K562 (cell line): ENCODE data around the gene FASN. TPM values are rescaled to one million over a fixed set of nuclear protein-coding genes. Genes with fewer than 3 reads are reported as not detected.
A peak's percentile ranks its signal among the peaks of the same experiment; 100 is the strongest.

Source experiments
- ETS2 ChIP-seq: IDR thresholded peaks from 2 replicates; pipeline ENCODE4 v1.6.1; 2016; ENCODE audit warnings: borderline replicate concordance, missing genetic modification characterization, mild to moderate bottlenecking, moderate library complexity, missing compliant biosample characterization; ENCODE audit not compliant: poor library complexity, severe bottlenecking
- HINFP ChIP-seq: fragments of 450-650 bp; conservative IDR thresholded peaks from 2 replicates; pipeline ENCODE4 v1.6.1; 2016; ENCODE audit warnings: missing genetic modification characterization, low read depth, mild to moderate bottlenecking, control low read depth, missing compliant biosample characterization
- L3MBTL2 ChIP-seq: fragments of 450-650 bp; IDR thresholded peaks from 2 replicates; pipeline ENCODE4 v1.6.1; 2016; ENCODE audit warnings: mild to moderate bottlenecking, moderate library complexity
- NEUROD1 ChIP-seq: fragments of 150-350 bp; IDR thresholded peaks from 2 replicates; pipeline ENCODE4 v1.6.1; 2014; ENCODE audit warnings: borderline replicate concordance, low read length, low read depth; ENCODE audit not compliant: partially characterized antibody
- NR1H2 ChIP-seq: sonication (generic); formaldehyde crosslinking; IDR thresholded peaks from 2 replicates; pipeline ENCODE4 v1.4.0; 2020; ENCODE audit warnings: mild to moderate bottlenecking, missing genetic modification reagents
- POU5F1 ChIP-seq: fragments of 150-350 bp; IDR thresholded peaks from 2 replicates; pipeline ENCODE4 v1.6.1; 2014; ENCODE audit warnings: borderline replicate concordance, low read length, low read depth, mild to moderate bottlenecking; ENCODE audit not compliant: partially characterized antibody
- RBBP5 ChIP-seq: fragments of 200-600 bp; sonication (generic); IDR thresholded peaks from 2 replicates; pipeline ENCODE4 v1.6.1; 2012; ENCODE audit warnings: borderline replicate concordance, mild to moderate bottlenecking, low read length, control low read depth, inconsistent platforms; ENCODE audit not compliant: insufficient read depth, poor library complexity, severe bottlenecking
- RFX5 ChIP-seq: IDR thresholded peaks from 2 replicates; pipeline ENCODE4 v1.6.1; 2011; ENCODE audit warnings: low read depth, mild to moderate bottlenecking, improper control_type of control experiment, low read length
- SREBF1 ChIP-seq: fragments of 150-350 bp; IDR thresholded peaks from 2 replicates; pipeline ENCODE4 v1.6.1; 2014; ENCODE audit warnings: antibody characterized with exemption, low read depth, low read length, borderline replicate concordance
- U2AF1 ChIP-seq: fragments of 200-400 bp; formaldehyde crosslinking; optimal IDR thresholded peaks from 2 replicates; pipeline ENCODE3; 2017; ENCODE audit warnings: mild to moderate bottlenecking, low read depth, low read length, moderate library complexity
- ZC3H11A ChIP-seq: IDR thresholded peaks from 2 replicates; pipeline ENCODE4 v1.6.1; 2012; ENCODE audit warnings: low read depth, low read length, improper control_type of control experiment
- ZC3H4 ChIP-seq: sonication (generic); formaldehyde crosslinking; IDR thresholded peaks from 2 replicates; pipeline ENCODE4 v1.9.0; 2021; ENCODE audit warnings: missing genetic modification reagents, borderline replicate concordance
- ZNF184 ChIP-seq: sonication (generic); formaldehyde crosslinking; IDR thresholded peaks from 2 replicates; pipeline ENCODE4 v1.5.0; 2020; ENCODE audit warnings: missing genetic modification reagents
- ZNF431 ChIP-seq: sonication (generic); formaldehyde crosslinking; IDR thresholded peaks from 2 replicates; pipeline ENCODE4 v1.8.0; 2022; ENCODE audit warnings: mild to moderate bottlenecking, missing genetic modification reagents
- ZNF57 ChIP-seq: fragments of 450-650 bp; formaldehyde crosslinking; IDR thresholded peaks from 2 replicates; pipeline ENCODE4 v1.4.0; 2020; ENCODE audit warnings: mild to moderate bottlenecking, moderate library complexity
- polyA plus RNA-seq, 8 experiments: library from polyadenylated mRNA; depleted of rRNA in 4 of 8; stranded (reverse) in 5 of 8; unstranded in 3 of 8; fragments of >200 nt; fragmentation: Nextera tagmentation in 2 of 8; fragmentation: Illumina TruSeq in 1 of 8; extraction: Ambion mirVana in 2 of 8; extraction: Trizol in 1 of 8; gene quantifications; 2 replicates each; pipeline versions ENCODE4 v1.2.1 to v1.2.3, GENCODE V29; 2011 to 2014; ENCODE audit warnings: inconsistent platforms in 1 of 8, missing spikeins in 1 of 8
- total RNA-seq, 7 experiments: library from RNA; depleted of rRNA in 6 of 7; stranded (reverse); fragments of >200 nt in 6 of 7; fragmentation: Illumina TruSeq in 2 of 7; extraction: Trizol in 2 of 7; gene quantifications; 2 replicates each; pipeline versions ENCODE4 v1.2.1 to v1.2.3, GENCODE V29; 2011 to 2021; ENCODE audit warnings: low replicate concordance in 1 of 7
- TF ChIP-seq, protein P1 (sequence below): sonication (generic); formaldehyde crosslinking; IDR thresholded peaks from 2 replicates; pipeline ENCODE4 v1.8.1; 2023; ENCODE audit warnings: mild to moderate bottlenecking, missing genetic modification reagents, moderate library complexity
- TF ChIP-seq, protein P2 (sequence below): fragments of 250-450 bp; sonication (Bioruptor Pico); IDR thresholded peaks from 2 replicates; pipeline ENCODE4 v1.4.0; 2020
- TF ChIP-seq, protein P3 (sequence below): fragments of 250-450 bp; sonication (Bioruptor Pico); IDR thresholded peaks from 2 replicates; pipeline ENCODE4 v1.9.0; 2021; ENCODE audit warnings: mild to moderate bottlenecking

The FASN gene
- total and polyA plus RNA-seq, 9 of the 15 experiments (the other 6 are each of a cell fraction or from before 2014, with no cell fraction given) = 0.15 to 663 (median 49.9) TPM

DNA sequence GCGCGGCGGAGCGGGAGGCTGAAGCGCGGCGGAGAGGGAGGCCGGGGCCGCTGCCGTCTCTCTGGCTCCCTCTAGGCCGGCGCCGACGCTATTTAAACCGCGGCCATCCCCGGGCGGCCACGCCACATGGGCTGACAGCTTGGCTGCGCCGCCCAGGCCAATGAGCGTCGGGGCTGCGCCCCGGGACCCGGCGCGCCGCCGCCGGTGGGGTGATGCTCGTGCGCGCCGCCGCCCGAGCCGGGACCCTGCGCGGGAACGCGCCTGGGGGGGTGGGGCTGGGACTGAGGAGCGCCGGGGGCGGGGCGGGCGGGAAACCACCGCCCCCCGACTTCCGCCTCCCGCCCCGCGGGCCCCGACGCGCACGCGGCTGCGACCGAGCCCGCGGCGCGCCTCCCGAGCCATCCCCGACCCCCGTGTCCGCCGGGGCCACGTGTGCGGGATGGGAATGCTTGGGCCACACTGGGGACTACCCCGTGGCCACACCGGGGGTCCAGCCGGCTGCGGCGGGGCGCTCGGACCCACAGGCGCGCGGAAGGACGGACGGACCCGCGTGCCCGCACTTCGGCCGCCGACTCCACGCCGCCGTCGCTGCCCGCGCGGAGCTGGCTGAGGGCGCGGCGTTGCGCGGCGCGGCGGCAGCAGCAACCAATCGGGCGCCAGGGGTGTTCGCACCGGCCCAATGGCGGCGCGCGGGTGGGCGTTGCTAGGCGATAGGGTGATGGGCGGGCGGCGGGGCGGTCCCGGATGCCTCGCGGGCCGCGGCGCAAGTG lies at the start of gene FASN (continued):
- peak; percentile 24 for TF ChIP-seq RBBP5
- no peak for TF ChIP-seq HINFP
- peak; percentile 97 for TF ChIP-seq L3MBTL2
- TF ChIP-seq ZC3H11A = no peak
- TF ChIP-seq RFX5 = peak; percentile 71
- peak; percentile 98 for TF ChIP-seq SREBF1
- TF ChIP-seq, protein P1, sequence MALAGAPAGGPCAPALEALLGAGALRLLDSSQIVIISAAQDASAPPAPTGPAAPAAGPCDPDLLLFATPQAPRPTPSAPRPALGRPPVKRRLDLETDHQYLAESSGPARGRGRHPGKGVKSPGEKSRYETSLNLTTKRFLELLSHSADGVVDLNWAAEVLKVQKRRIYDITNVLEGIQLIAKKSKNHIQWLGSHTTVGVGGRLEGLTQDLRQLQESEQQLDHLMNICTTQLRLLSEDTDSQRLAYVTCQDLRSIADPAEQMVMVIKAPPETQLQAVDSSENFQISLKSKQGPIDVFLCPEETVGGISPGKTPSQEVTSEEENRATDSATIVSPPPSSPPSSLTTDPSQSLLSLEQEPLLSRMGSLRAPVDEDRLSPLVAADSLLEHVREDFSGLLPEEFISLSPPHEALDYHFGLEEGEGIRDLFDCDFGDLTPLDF = 0 out of 2 replicates have a peak, but pooled peaks have one; percentile 13
- TF ChIP-seq ZC3H4 (CRISPR knock-in tag) = peak; percentile 50
- TF ChIP-seq, protein P2, sequence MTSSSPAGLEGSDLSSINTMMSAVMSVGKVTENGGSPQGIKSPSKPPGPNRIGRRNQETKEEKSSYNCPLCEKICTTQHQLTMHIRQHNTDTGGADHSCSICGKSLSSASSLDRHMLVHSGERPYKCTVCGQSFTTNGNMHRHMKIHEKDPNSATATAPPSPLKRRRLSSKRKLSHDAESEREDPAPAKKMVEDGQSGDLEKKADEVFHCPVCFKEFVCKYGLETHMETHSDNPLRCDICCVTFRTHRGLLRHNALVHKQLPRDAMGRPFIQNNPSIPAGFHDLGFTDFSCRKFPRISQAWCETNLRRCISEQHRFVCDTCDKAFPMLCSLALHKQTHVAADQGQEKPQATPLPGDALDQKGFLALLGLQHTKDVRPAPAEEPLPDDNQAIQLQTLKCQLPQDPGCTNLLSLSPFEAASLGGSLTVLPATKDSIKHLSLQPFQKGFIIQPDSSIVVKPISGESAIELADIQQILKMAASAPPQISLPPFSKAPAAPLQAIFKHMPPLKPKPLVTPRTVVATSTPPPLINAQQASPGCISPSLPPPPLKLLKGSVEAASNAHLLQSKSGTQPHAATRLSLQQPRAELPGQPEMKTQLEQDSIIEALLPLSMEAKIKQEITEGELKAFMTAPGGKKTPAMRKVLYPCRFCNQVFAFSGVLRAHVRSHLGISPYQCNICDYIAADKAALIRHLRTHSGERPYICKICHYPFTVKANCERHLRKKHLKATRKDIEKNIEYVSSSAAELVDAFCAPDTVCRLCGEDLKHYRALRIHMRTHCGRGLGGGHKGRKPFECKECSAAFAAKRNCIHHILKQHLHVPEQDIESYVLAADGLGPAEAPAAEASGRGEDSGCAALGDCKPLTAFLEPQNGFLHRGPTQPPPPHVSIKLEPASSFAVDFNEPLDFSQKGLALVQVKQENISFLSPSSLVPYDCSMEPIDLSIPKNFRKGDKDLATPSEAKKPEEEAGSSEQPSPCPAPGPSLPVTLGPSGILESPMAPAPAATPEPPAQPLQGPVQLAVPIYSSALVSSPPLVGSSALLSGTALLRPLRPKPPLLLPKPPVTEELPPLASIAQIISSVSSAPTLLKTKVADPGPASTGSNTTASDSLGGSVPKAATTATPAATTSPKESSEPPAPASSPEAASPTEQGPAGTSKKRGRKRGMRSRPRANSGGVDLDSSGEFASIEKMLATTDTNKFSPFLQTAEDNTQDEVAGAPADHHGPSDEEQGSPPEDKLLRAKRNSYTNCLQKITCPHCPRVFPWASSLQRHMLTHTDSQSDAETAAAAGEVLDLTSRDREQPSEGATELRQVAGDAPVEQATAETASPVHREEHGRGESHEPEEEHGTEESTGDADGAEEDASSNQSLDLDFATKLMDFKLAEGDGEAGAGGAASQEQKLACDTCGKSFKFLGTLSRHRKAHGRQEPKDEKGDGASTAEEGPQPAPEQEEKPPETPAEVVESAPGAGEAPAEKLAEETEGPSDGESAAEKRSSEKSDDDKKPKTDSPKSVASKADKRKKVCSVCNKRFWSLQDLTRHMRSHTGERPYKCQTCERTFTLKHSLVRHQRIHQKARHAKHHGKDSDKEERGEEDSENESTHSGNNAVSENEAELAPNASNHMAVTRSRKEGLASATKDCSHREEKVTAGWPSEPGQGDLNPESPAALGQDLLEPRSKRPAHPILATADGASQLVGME (CRISPR knock-in tag) = peak; percentile 67; the same call in 1 of the 2 replicates
- TF ChIP-seq ZNF57 (CRISPR knock-in tag) = 0 out of 2 replicates have a peak, but pooled peaks have one; percentile 51
- TF ChIP-seq, protein P3, sequence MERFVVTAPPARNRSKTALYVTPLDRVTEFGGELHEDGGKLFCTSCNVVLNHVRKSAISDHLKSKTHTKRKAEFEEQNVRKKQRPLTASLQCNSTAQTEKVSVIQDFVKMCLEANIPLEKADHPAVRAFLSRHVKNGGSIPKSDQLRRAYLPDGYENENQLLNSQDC (CRISPR knock-in tag) = 0 out of 2 replicates have a peak, but pooled peaks have one; percentile 66
- no peak for TF ChIP-seq POU5F1
- TF ChIP-seq ETS2 (tag) = peak; percentile 24
- TF ChIP-seq NR1H2 (CRISPR knock-in tag) = no peak
- TF ChIP-seq NEUROD1 = peak; percentile 91
- no peak; the same call in 1 of the 2 replicates for TF ChIP-seq ZNF431 (CRISPR knock-in tag)
- peak; percentile 31 for TF ChIP-seq U2AF1
- TF ChIP-seq ZNF184 (CRISPR knock-in tag) = no peak
